SK-N-SH treated with all-trans-retinoic acid at 6 μM for 48 hours (cell line): ENCODE results near the gene SLC12A8.

Experiments
- ARNTL ChIP-seq: fragments of 450-650 bp; formaldehyde crosslinking; IDR thresholded peaks from 2 replicates; pipeline ENCODE4 v1.5.0; 2020; ENCODE audit warnings: low read depth, mild to moderate bottlenecking, moderate library complexity, borderline replicate concordance
- RARB ChIP-seq: fragments of 250-450 bp; sonication (Bioruptor Pico); IDR thresholded peaks from 2 replicates; pipeline ENCODE4 v1.8.0; 2021; ENCODE audit warnings: mild to moderate bottlenecking, moderate library complexity

- TF ChIP-seq RARB (CRISPR knock-in tag): no peak
- no peak for TF ChIP-seq ARNTL (CRISPR knock-in tag)
Observed at GRCh38 chr3:125072301-125072700, 140.2 kb downstream of the SLC12A8 start.
